CD4-positive, alpha-beta T cell (primary cell): ENCODE data around the gene FABP7. TPM values are rescaled to one million over a fixed set of nuclear protein-coding genes. Genes with fewer than 3 reads are reported as not detected.

Experiments
- ATAC-seq: fragments of 200-7000 bp; cut with Tn5 transposase; one replicate; pipeline ENCODE4 v1.10.0; 2022; ENCODE audit warnings: mild to moderate bottlenecking; ENCODE audit not compliant: poor library complexity
- CTCF ChIA-PET: fragments of 350-600 bp; sonication (Branson Sonifier 250); formaldehyde crosslinking; loops from one replicate; lab custom pipeline; 2021; ENCODE audit warnings: antibody characterized with exemption, inconsistent platforms; lab: Charles Lee
- POLR2A ChIA-PET: fragments of 350-600 bp; sonication (Branson Sonifier 250); formaldehyde crosslinking; loops from one replicate; lab custom pipeline; 2021; ENCODE audit warnings: antibody characterized with exemption, inconsistent platforms; lab: Charles Lee
- DNase-seq, 14 experiments: peaks; one replicate each; pipeline ENCODE4 v3.0.0-alpha.2; 2013 to 2020; ENCODE audit warnings: mixed read lengths in 2 of 14
- H3K27ac ChIP-seq, 2 donors: one replicate each; pipeline versions ENCODE4 v1.5.1 to v1.7.0; 2013; ENCODE audit warnings: low read length in 2 of 2, low read depth in 1 of 2, mild to moderate bottlenecking in 1 of 2
- H3K27me3 ChIP-seq, 2 experiments: 1 replicate in 1 of 2; 2 replicates in 1 of 2; pipeline versions ENCODE4 v1.6.1 to v1.7.0; 2013; ENCODE audit warnings: low read length in 2 of 2, control low read depth in 1 of 2, mild to moderate bottlenecking in 1 of 2, moderate library complexity in 1 of 2; ENCODE audit not compliant: insufficient read depth in 2 of 2, control insufficient read depth in 1 of 2
- H3K36me3 ChIP-seq: one replicate; pipeline ENCODE4 v1.6.1; 2013; ENCODE audit warnings: low read length, control low read depth; ENCODE audit not compliant: insufficient read depth
- H3K4me1 ChIP-seq: one replicate; pipeline ENCODE4 v1.6.1; 2013; ENCODE audit warnings: low read length, control low read depth; ENCODE audit not compliant: insufficient read depth
- H3K4me3 ChIP-seq: one replicate; pipeline ENCODE4 v1.5.1; 2013; ENCODE audit warnings: mild to moderate bottlenecking, low read length, moderate library complexity
- H3K9me3 ChIP-seq, 2 experiments: 1 replicate in 1 of 2; 2 replicates in 1 of 2; pipeline versions ENCODE4 v1.6.1 to v1.7.0; 2013; ENCODE audit warnings: low read length in 2 of 2, mild to moderate bottlenecking in 2 of 2, control low read depth in 1 of 2, moderate library complexity in 1 of 2; ENCODE audit not compliant: control insufficient read depth in 1 of 2, insufficient read depth in 1 of 2
- H3K27ac Mint-ChIP-seq: one replicate; pipeline ENCODE4 v1.8.0; 2020; ENCODE audit warnings: mixed read lengths
- H3K27me3 Mint-ChIP-seq: one replicate; pipeline ENCODE4 v1.8.0; 2021; ENCODE audit warnings: mixed read lengths
- H3K36me3 Mint-ChIP-seq: one replicate; pipeline ENCODE4 v1.8.0; 2021; ENCODE audit warnings: low read depth, mixed read lengths
- H3K4me1 Mint-ChIP-seq: one replicate; pipeline ENCODE4 v1.8.0; 2021; ENCODE audit warnings: low read depth, mixed read lengths
- H3K4me3 Mint-ChIP-seq: one replicate; pipeline ENCODE4 v1.8.0; 2020; ENCODE audit warnings: mild to moderate bottlenecking, mixed read lengths
- H3K9me3 Mint-ChIP-seq: one replicate; pipeline ENCODE4 v1.8.0; 2020; ENCODE audit warnings: mixed read lengths
- intact Hi-C, 2 experiments: fragments of 100-400 bp; cut with DNase I in 1 of 2; cut with micrococcal nuclease in 1 of 2; formaldehyde crosslinking; loops; one replicate each; pipeline versions ENCODE4 v1.15.1 to v1.9.0; 2023 to 2025; cut with DNase I, micrococcal nuclease
- total RNA-seq, 174 experiments: library from RNA in 2 of 174; stranded (reverse) in 2 of 174; gene quantifications; one replicate each; pipeline ENCODE4 v1.2.3 and lab custom pipeline; 2021 to 2026
- TF ChIP-seq, protein P1 (sequence below): fragments of 200-600 bp; IDR thresholded peaks from one replicate; pipeline ENCODE4 v1.8.0; 2022; ENCODE audit warnings: antibody characterized with exemption, mild to moderate bottlenecking

FABP7 gene
- total RNA-seq, 2 experiments from 2014 or later: not detected

- ChIA-PET POLR2A (no interaction called here), CTCF (no interaction called here)
- DNase-seq (no peak), ATAC-seq (no peak)
- Histone ChIP-seq H3K27me3 (no peaks in the 10 kb centered on the region), H3K4me1 (no peaks in the 10 kb centered on the region), H3K9me3 (peaks cover 0 to 2% of the 10 kb centered on the region in 2 experiments), H3K36me3 (no peaks in the 10 kb centered on the region), H3K27ac (no peak overlapping the region), H3K4me3 (no peak overlapping the region)
- Mint-ChIP-seq H3K4me3 (no peak overlapping the region), H3K4me1 (no peaks in the 10 kb centered on the region), H3K27ac (no peak overlapping the region), H3K36me3 (no peaks in the 10 kb centered on the region), H3K9me3 (no peaks in the 10 kb centered on the region), H3K27me3 (no peaks in the 10 kb centered on the region)
- intact Hi-C loops: no loop called here
- TF ChIP-seq, protein P1, sequence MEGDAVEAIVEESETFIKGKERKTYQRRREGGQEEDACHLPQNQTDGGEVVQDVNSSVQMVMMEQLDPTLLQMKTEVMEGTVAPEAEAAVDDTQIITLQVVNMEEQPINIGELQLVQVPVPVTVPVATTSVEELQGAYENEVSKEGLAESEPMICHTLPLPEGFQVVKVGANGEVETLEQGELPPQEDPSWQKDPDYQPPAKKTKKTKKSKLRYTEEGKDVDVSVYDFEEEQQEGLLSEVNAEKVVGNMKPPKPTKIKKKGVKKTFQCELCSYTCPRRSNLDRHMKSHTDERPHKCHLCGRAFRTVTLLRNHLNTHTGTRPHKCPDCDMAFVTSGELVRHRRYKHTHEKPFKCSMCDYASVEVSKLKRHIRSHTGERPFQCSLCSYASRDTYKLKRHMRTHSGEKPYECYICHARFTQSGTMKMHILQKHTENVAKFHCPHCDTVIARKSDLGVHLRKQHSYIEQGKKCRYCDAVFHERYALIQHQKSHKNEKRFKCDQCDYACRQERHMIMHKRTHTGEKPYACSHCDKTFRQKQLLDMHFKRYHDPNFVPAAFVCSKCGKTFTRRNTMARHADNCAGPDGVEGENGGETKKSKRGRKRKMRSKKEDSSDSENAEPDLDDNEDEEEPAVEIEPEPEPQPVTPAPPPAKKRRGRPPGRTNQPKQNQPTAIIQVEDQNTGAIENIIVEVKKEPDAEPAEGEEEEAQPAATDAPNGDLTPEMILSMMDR: no peak
These were observed 38.2 kb downstream of the FABP7 start for GRCh38 chr6:122817766-122818165.

GRCh38 chr6:122818866-122819265, 39.4 kb downstream of the FABP7 start:
- no peak for DNase-seq
- ChIA-PET CTCF (no interaction called here), POLR2A (no interaction called here)
- no peaks in the 10 kb centered on the region for H3K4me1 Mint-ChIP-seq
- H3K9me3 Mint-ChIP-seq: no peaks in the 10 kb centered on the region
- Histone ChIP-seq H3K4me1 (no peaks in the 10 kb centered on the region), H3K27ac (no peak overlapping the region), H3K36me3 (no peaks in the 10 kb centered on the region), H3K4me3 (no peak overlapping the region), H3K9me3 (peaks cover 0 to 4% of the 10 kb centered on the region in 2 experiments), H3K27me3 (no peaks in the 10 kb centered on the region)
- no peaks in the 10 kb centered on the region for H3K27me3 Mint-ChIP-seq
- TF ChIP-seq, protein P1: no peak
- no peak overlapping the region for H3K27ac Mint-ChIP-seq
- no peak for ATAC-seq
- intact Hi-C loops: no loop called here
- H3K4me3 Mint-ChIP-seq: no peak overlapping the region
- H3K36me3 Mint-ChIP-seq: no peaks in the 10 kb centered on the region

GRCh38 chr6:122821095-122821494, 41.6 kb downstream of the FABP7 start:
- H3K36me3 ChIP-seq: no peaks in the 10 kb centered on the region
- H3K9me3 ChIP-seq: peaks cover 0 to 4% of the 10 kb centered on the region in 2 experiments
- no peak overlapping the region for H3K4me3 ChIP-seq
- CTCF ChIA-PET: no interaction called here
- H3K4me1 ChIP-seq: no peaks in the 10 kb centered on the region
- Mint-ChIP-seq H3K4me1 (no peaks in the 10 kb centered on the region), H3K27ac (no peak overlapping the region), H3K27me3 (no peaks in the 10 kb centered on the region), H3K36me3 (no peaks in the 10 kb centered on the region), H3K9me3 (no peaks in the 10 kb centered on the region), H3K4me3 (no peak overlapping the region)
- TF ChIP-seq, protein P1: no peak
- no peaks in the 10 kb centered on the region for H3K27me3 ChIP-seq
- DNase-seq (no peak), ATAC-seq (no peak)
- POLR2A ChIA-PET: no interaction called here
- intact Hi-C loops: no loop called here
- no peak overlapping the region for H3K27ac ChIP-seq
